WTC11 (cell line): ENCODE data around the gene BPHL. TPM values are rescaled to one million over a fixed set of nuclear protein-coding genes. Genes with fewer than 3 reads are reported as not detected.

Experiments used
- ATAC-seq: fragments of 200-7000 bp; cut with Tn5 transposase; 2 replicates; pipeline ENCODE4 v1.10.0; 2021; ENCODE audit warnings: mild to moderate bottlenecking, moderate library complexity
- Bru-seq: library from RNA; stranded (reverse); fragments of 400-500 nt; gene quantifications from one replicate; lab custom pipeline; 2021; lab: Mats Ljungman, UMichigan
- CTCF ChIA-PET: fragments of 300-600 bp; sonication (Branson Sonifier 250); formaldehyde crosslinking; loops from one replicate; lab custom pipeline; 2021; ENCODE audit warnings: antibody characterized with exemption; lab: Charles Lee
- POLR2A ChIA-PET: fragments of 350-600 bp; sonication (Branson Sonifier 250); formaldehyde crosslinking; loops from one replicate; lab custom pipeline; 2021; ENCODE audit warnings: antibody characterized with exemption; lab: Charles Lee
- DNase-seq: peaks from one replicate; pipeline ENCODE4 v3.0.0; 2021; ENCODE audit warnings: low spot score
- H3K27ac Mint-ChIP-seq: 2 replicates; pipeline ENCODE4 v1.8.0; 2021; ENCODE audit warnings: mixed read lengths
- H3K27me3 Mint-ChIP-seq: 2 replicates; pipeline ENCODE4 v1.8.0; 2021; ENCODE audit warnings: low read depth, mild to moderate bottlenecking, moderate library complexity, mixed read lengths
- H3K36me3 Mint-ChIP-seq: 2 replicates; pipeline ENCODE4 v1.8.0; 2021; ENCODE audit warnings: mixed read lengths
- H3K4me1 Mint-ChIP-seq: 2 replicates; pipeline ENCODE4 v1.8.0; 2022; ENCODE audit warnings: mixed read lengths
- H3K4me3 Mint-ChIP-seq: 2 replicates; pipeline ENCODE4 v1.8.0; 2021; ENCODE audit warnings: mild to moderate bottlenecking, moderate library complexity, mixed read lengths
- H3K9me3 Mint-ChIP-seq: 2 replicates; pipeline ENCODE4 v1.8.0; 2021; ENCODE audit warnings: mixed read lengths
- AFF4 ChIP-seq: sonication (generic); formaldehyde crosslinking; IDR thresholded peaks from 2 replicates; pipeline ENCODE4 v1.8.1; 2023; ENCODE audit warnings: mild to moderate bottlenecking, missing genetic modification reagents, borderline replicate concordance
- ATF1 ChIP-seq: sonication (generic); formaldehyde crosslinking; IDR thresholded peaks from 2 replicates; pipeline ENCODE4 v1.8.1; 2023; ENCODE audit warnings: mild to moderate bottlenecking, moderate library complexity, missing genetic modification reagents
- E2F4 ChIP-seq: sonication (generic); formaldehyde crosslinking; IDR thresholded peaks from 2 replicates; pipeline ENCODE4 v1.8.1; 2022; ENCODE audit warnings: low read depth, mild to moderate bottlenecking, moderate library complexity, missing genetic modification reagents, borderline replicate concordance
- E2F5 ChIP-seq: sonication (generic); formaldehyde crosslinking; IDR thresholded peaks from 2 replicates; pipeline ENCODE4 v1.8.1; 2022; ENCODE audit warnings: mild to moderate bottlenecking, moderate library complexity, missing genetic modification reagents
- EMX1 ChIP-seq: fragments of 250-450 bp; sonication (Bioruptor Pico); IDR thresholded peaks from 2 replicates; pipeline ENCODE4 v1.8.0; 2021; ENCODE audit warnings: mild to moderate bottlenecking
- FOXK1 ChIP-seq: sonication (generic); formaldehyde crosslinking; IDR thresholded peaks from 2 replicates; pipeline ENCODE4 v1.8.0; 2022; ENCODE audit warnings: mild to moderate bottlenecking, moderate library complexity, missing genetic modification reagents
- FOXP1 ChIP-seq: sonication (generic); formaldehyde crosslinking; IDR thresholded peaks from 2 replicates; pipeline ENCODE4 v1.8.0; 2022; ENCODE audit warnings: missing genetic modification reagents, mild to moderate bottlenecking, moderate library complexity, borderline replicate concordance
- GABPB1 ChIP-seq: sonication (generic); formaldehyde crosslinking; IDR thresholded peaks from 2 replicates; pipeline ENCODE4 v1.8.1; 2023; ENCODE audit warnings: mild to moderate bottlenecking, missing genetic modification reagents
- GRHL2 ChIP-seq: fragments of 250-450 bp; sonication (Bioruptor Pico); IDR thresholded peaks from 2 replicates; pipeline ENCODE4 v1.8.0; 2022; ENCODE audit warnings: mild to moderate bottlenecking, moderate library complexity; ENCODE audit not compliant: insufficient replicate concordance, severe bottlenecking
- HMGXB4 ChIP-seq: sonication (generic); formaldehyde crosslinking; IDR thresholded peaks from 2 replicates; pipeline ENCODE4 v1.8.1; 2023; ENCODE audit warnings: mild to moderate bottlenecking, moderate library complexity, missing genetic modification reagents
- MYBL2 ChIP-seq: sonication (generic); formaldehyde crosslinking; IDR thresholded peaks from 2 replicates; pipeline ENCODE4 v1.8.1; 2023; ENCODE audit warnings: mild to moderate bottlenecking, moderate library complexity, missing genetic modification reagents
- NFYB ChIP-seq: sonication (generic); formaldehyde crosslinking; conservative IDR thresholded peaks from 2 replicates; pipeline ENCODE4 v1.8.0; 2022; ENCODE audit warnings: low read depth, missing genetic modification reagents
- OVOL2 ChIP-seq: fragments of 250-450 bp; sonication (Bioruptor Pico); IDR thresholded peaks from 2 replicates; pipeline ENCODE4 v1.9.0; 2021; ENCODE audit warnings: mild to moderate bottlenecking, borderline replicate concordance
- PREB ChIP-seq: sonication (generic); formaldehyde crosslinking; IDR thresholded peaks from 2 replicates; pipeline ENCODE4 v1.8.1; 2022; ENCODE audit warnings: mild to moderate bottlenecking, missing genetic modification reagents, moderate library complexity, borderline replicate concordance
- TEAD1 ChIP-seq: sonication (generic); formaldehyde crosslinking; IDR thresholded peaks from 2 replicates; pipeline ENCODE4 v1.8.0; 2022; ENCODE audit warnings: mild to moderate bottlenecking, missing genetic modification reagents
- TEAD4 ChIP-seq: sonication (generic); formaldehyde crosslinking; IDR thresholded peaks from 2 replicates; pipeline ENCODE4 v1.8.0; 2022; ENCODE audit warnings: mild to moderate bottlenecking, missing genetic modification reagents
- USF1 ChIP-seq: sonication (generic); formaldehyde crosslinking; IDR thresholded peaks from 2 replicates; pipeline ENCODE4 v1.8.0; 2022; ENCODE audit warnings: mild to moderate bottlenecking, missing genetic modification reagents
- ZBTB43 ChIP-seq: sonication (generic); formaldehyde crosslinking; IDR thresholded peaks from 2 replicates; pipeline ENCODE4 v1.8.1; 2023; ENCODE audit warnings: mild to moderate bottlenecking, missing genetic modification reagents
- ZNF219 ChIP-seq: sonication (generic); formaldehyde crosslinking; IDR thresholded peaks from 2 replicates; pipeline ENCODE4 v1.8.0; 2023; ENCODE audit warnings: missing genetic modification reagents, mild to moderate bottlenecking, borderline replicate concordance
- ZNF423 ChIP-seq: fragments of 250-450 bp; sonication (Bioruptor Pico); IDR thresholded peaks from 2 replicates; pipeline ENCODE4 v2.1.2; 2022; ENCODE audit warnings: mild to moderate bottlenecking, moderate library complexity
- ZNF512 ChIP-seq: sonication (generic); formaldehyde crosslinking; IDR thresholded peaks from 2 replicates; pipeline ENCODE4 v1.8.1; 2022; ENCODE audit warnings: missing genetic modification reagents, borderline replicate concordance
- long read RNA-seq, 3 experiments: library from RNA in 1 of 3; library from capped mRNA in 1 of 3; library from polyadenylated mRNA in 1 of 3; unstranded in 2 of 3; stranded (forward) in 1 of 3; transcript quantifications; one replicate each; pipeline ENCODE4 v2.0.0, GENCODE V29; 2021
- total RNA-seq: library from RNA; stranded (reverse); gene quantifications from 3 replicates; pipeline ENCODE4 v1.2.3, GENCODE V29; 2021

BPHL gene
- total RNA-seq (29.7 to 45.5 TPM (median 43.2 TPM) in 3 replicates), Bru-seq, nascent RNA (percentile 84 among the genes with signal in this experiment)
- long read RNA-seq, experiment 1, transcript BPHL-203 (7 exons, 1,928 nt), result major isoform, 59 of 87 reads
- long read RNA-seq, experiment 1, partial matches to known transcripts, result 2 of 87 reads
- long read RNA-seq, experiment 1, other reads (novel, unspliced or antisense), result 23 of 87 reads
- long read RNA-seq, experiment 2, transcript BPHL-203 (7 exons, 1,928 nt), result major isoform, 20 of 38 reads
- long read RNA-seq, experiment 2, partial matches to known transcripts, result 5 of 38 reads
- long read RNA-seq, experiment 2, other reads (novel, unspliced or antisense), result 13 of 38 reads
- long read RNA-seq, experiment 3, transcript BPHL-203 (7 exons, 1,928 nt), result major isoform, 35 of 46 reads
- long read RNA-seq, experiment 3, partial matches to known transcripts, result 1 of 46 reads
- long read RNA-seq, experiment 3, other reads (novel, unspliced or antisense), result 6 of 46 reads

- ATAC-seq, result peak; percentile 93
- peaks cover 26% of the 10 kb centered on the region for H3K4me1 Mint-ChIP-seq
- H3K27me3 Mint-ChIP-seq, result no peaks in the 10 kb centered on the region
- peak; percentile 98 for DNase-seq
- H3K36me3 Mint-ChIP-seq, result peaks cover 3% of the 10 kb centered on the region
- CTCF ChIA-PET, result interaction anchor here (0.6 to 4.0 kb wide), 5 partner anchors 8 to 272 kb away, joined by 3 to 13 read pairs (median 4); partner anchors contain the start of gene NQO2
- peak within 1 kb of the TSS; percentile 71 for H3K4me3 Mint-ChIP-seq
- peak within 1 kb of the TSS; percentile 97 for H3K27ac Mint-ChIP-seq
- H3K9me3 Mint-ChIP-seq, result no peaks in the 10 kb centered on the region
- POLR2A ChIA-PET, result no interaction called here
- no peak for TF ChIP-seq ZNF423 (CRISPR knock-in tag)
- peak; percentile 82 for TF ChIP-seq TEAD1 (CRISPR knock-in tag)
- no peak for TF ChIP-seq GRHL2 (CRISPR knock-in tag)
- TF ChIP-seq ATF1 (CRISPR knock-in tag), result no peak
- peak; percentile 79; the same call in 1 of the 2 replicates for TF ChIP-seq MYBL2
- no peak for TF ChIP-seq AFF4 (CRISPR knock-in tag)
- TF ChIP-seq PREB (CRISPR knock-in tag), result peak; percentile 73; the same call in 1 of the 2 replicates
- peak; percentile 27; the same call in 1 of the 2 replicates for TF ChIP-seq FOXK1 (CRISPR knock-in tag)
- TF ChIP-seq EMX1 (CRISPR knock-in tag), result no peak; the same call in 1 of the 2 replicates
- TF ChIP-seq ZNF512, result no peak
- TF ChIP-seq TEAD4 (CRISPR knock-in tag), result 0 out of 2 replicates have a peak, but pooled peaks have one; percentile 45
- TF ChIP-seq USF1 (CRISPR knock-in tag), result peak; percentile 66; the same call in 1 of the 2 replicates
- peak; percentile 74; the same call in 1 of the 2 replicates for TF ChIP-seq ZBTB43 (CRISPR knock-in tag)
- peak; percentile 84 for TF ChIP-seq GABPB1 (CRISPR knock-in tag)
- no peak for TF ChIP-seq NFYB (CRISPR knock-in tag)
- TF ChIP-seq E2F5 (CRISPR knock-in tag), result peak; percentile 70
- TF ChIP-seq E2F4 (CRISPR knock-in tag), result peak; percentile 62; the same call in 1 of the 2 replicates
- peak; percentile 93 for TF ChIP-seq HMGXB4 (CRISPR knock-in tag)
- peak; percentile 73; the same call in 1 of the 2 replicates for TF ChIP-seq ZNF219 (CRISPR knock-in tag)
- no peak for TF ChIP-seq OVOL2 (CRISPR knock-in tag)
- TF ChIP-seq FOXP1 (CRISPR knock-in tag), result peak; percentile 64
These were observed at the start of gene BPHL for GRCh38 chr6:3118353-3119039. Gene BPHL (plus strand): TSS chr6:3118711. CDS start chr6:3118741, 30 bp downstream.
